GM12874 (cell line): Measurements from ENCODE around the gene IGFL1.

Experiments
- TF ChIP-seq, protein P1 (sequence below): IDR thresholded peaks from 2 replicates; pipeline ENCODE4 v1.5.1; 2011; ENCODE audit warnings: low read depth, mild to moderate bottlenecking, control low read depth, low read length, moderate library complexity; ENCODE audit not compliant: insufficient read depth

Gene IGFL1

GRCh38 chr19:46270521-46271256 is 41.1 kb downstream of the IGFL1 start:
- TF ChIP-seq, protein P1, sequence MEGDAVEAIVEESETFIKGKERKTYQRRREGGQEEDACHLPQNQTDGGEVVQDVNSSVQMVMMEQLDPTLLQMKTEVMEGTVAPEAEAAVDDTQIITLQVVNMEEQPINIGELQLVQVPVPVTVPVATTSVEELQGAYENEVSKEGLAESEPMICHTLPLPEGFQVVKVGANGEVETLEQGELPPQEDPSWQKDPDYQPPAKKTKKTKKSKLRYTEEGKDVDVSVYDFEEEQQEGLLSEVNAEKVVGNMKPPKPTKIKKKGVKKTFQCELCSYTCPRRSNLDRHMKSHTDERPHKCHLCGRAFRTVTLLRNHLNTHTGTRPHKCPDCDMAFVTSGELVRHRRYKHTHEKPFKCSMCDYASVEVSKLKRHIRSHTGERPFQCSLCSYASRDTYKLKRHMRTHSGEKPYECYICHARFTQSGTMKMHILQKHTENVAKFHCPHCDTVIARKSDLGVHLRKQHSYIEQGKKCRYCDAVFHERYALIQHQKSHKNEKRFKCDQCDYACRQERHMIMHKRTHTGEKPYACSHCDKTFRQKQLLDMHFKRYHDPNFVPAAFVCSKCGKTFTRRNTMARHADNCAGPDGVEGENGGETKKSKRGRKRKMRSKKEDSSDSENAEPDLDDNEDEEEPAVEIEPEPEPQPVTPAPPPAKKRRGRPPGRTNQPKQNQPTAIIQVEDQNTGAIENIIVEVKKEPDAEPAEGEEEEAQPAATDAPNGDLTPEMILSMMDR = no peak

DNA sequence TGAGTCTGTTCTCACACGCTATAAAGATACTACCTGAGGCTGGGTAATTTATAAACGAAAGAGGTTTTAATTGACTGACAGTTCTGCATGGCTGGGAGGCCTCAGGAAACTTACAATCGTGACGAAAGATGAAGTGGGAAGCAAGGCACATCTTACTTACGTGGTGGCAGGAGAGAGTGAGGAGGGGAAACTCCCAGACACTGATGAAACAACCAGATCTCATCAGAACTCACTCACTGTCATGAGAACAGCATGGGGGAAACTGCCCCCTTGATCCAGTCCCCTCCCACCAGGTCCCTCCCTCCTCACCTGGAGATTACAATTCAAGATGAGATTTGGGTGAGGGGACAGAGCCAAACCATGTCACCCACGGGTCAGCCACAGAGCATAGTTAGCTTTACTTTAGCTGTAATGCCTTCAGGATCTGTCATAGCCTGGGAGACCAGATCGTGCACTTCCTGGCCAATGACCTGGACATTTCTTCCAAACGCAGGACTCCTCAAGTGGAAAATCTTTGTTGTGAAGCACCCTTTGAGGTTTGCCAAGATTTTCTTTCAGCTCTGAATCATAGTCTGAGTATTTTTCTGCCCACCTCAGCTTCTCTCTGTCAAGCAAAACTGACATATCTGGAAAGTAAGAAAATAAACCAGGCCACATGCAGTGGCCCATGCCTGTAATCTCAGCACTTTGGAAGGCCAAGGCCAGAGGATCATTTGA is 42.1 kb downstream of the IGFL1 start:
- TF ChIP-seq, protein P1 = no peak

DNA sequence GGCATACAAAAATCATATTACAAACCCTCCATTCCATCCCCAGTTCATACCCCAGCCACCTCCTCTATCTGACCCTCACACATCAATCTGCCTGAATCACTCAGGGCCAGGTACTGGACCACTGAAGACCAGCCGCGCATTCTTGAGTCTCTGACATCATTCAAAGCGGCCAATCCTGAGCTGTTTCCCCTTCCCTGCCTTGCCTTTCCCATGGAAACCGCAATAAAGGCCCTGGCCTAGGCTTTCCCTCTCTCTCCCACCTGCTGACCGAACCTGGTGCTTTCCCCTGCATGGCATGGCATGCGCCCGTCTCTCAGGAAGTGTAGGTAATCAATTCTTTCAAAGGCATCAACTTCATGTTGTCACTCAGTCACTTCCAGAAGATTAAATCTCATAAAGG is 49.6 kb downstream of the IGFL1 start:
- TF ChIP-seq, protein P1 = no peak
